ENCODE measurements around the gene COL24A1.

DNA sequence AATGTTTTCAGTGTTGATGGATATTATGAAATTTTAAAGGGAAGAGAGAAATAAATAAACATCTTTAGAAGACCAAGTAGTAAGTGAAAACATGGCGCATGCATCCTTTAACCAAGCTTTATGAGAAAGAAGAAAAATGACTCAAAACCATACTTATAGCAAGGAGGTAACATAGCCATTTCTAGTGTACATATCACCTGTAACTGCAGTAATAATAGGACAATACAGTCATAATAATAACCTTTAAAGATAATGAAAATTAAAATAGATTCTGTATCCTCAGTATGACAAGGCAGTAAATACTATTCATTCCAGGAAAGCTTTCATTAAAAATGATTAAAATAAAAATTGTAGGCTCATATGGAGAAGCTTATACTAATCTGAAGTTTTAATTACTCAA lies 141.2 kb downstream of the COL24A1 start:
- TF ChIP-seq, protein P1, sequence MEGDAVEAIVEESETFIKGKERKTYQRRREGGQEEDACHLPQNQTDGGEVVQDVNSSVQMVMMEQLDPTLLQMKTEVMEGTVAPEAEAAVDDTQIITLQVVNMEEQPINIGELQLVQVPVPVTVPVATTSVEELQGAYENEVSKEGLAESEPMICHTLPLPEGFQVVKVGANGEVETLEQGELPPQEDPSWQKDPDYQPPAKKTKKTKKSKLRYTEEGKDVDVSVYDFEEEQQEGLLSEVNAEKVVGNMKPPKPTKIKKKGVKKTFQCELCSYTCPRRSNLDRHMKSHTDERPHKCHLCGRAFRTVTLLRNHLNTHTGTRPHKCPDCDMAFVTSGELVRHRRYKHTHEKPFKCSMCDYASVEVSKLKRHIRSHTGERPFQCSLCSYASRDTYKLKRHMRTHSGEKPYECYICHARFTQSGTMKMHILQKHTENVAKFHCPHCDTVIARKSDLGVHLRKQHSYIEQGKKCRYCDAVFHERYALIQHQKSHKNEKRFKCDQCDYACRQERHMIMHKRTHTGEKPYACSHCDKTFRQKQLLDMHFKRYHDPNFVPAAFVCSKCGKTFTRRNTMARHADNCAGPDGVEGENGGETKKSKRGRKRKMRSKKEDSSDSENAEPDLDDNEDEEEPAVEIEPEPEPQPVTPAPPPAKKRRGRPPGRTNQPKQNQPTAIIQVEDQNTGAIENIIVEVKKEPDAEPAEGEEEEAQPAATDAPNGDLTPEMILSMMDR (IDR thresholded peaks at IDR 0.05), result no peak
- TF ChIP-seq POLR2A (IDR thresholded peaks at IDR 0.05), result no peak

Data from sigmoid colon (tissue), 3 donors.